GM21529 (cell line): ENCODE results near the gene ZNF207.
A peak's percentile ranks its signal among the peaks of the same experiment; 100 is the strongest.
"Not testable (repeated sequence)": the region's sequence is repeated elsewhere in the genome, so short reads cannot be mapped to it uniquely, and the experiment has no call there.

ENCODE experiments used
- ATAC-seq: cut with Tn5 transposase; IDR thresholded peaks from one replicate; pipeline ENCODE4 v1.9.1; 2021; ENCODE audit not compliant: unreplicated experiment

Gene ZNF207

DNA sequence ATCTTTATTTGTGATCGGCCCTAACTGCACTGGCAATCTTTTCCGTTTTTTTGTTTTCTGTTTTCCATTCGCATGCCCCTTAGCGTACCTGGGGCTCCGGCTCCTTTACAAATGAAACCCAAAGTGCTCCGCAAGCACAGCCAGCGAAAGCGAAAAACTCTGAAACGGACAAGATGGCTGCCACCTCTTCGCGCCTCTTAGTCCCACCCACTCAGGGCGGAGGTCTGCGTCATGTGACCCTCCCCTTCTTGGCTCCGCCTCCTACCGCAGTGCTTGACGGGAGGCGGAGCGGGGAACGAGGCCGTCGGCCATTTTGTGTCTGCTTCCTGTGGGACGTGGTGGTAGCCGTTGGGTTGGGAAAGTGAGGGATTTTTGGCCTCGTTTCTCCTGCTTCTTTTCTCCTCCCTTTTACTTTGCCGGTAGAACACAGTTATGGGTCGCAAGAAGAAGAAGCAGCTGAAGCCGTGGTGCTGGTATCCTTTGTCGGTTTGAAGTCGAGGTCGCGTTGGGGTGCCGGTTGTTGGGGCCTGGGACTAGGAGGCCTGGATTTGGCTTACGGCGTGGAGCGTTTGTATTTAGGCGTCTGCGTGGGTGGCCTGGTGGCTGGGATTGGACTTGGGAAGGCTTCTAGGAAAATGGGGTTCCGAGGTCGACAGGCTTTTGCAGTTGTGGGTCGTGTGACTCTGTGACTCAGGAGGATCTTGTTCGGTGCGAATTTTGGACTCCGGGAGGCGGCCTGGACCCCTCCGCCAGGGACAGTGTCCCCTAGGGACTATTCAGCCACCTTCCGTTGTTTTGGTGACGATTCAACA is at the start of gene ZNF207:
TSS of gene ZNF207 (plus strand) at position 304 of the 812 bp plus-strand sequence. CDS start at position 433, 129 bp downstream.
- peak; percentile 90 for ATAC-seq

DNA sequence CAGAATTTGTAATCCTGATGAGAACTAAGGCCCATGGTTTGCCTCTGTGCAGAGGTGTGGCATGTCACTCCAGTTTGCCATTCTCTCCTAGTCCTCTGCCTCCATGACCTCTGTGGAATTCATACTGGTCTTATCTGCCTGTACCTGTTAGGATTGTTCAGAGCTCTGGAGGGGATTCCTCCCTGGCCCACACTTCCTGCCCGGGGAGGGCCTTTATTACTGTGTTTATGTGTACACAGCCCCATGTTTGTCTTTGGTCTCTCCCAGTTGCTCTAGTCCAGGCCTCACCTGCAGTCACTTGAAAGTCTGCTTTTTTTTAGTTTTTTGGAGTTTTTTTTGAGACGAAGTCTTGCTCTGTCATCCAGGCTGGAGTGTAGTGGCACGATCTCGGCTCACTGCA is 47.9 kb upstream of the ZNF207 start:
- no peak for ATAC-seq

DNA sequence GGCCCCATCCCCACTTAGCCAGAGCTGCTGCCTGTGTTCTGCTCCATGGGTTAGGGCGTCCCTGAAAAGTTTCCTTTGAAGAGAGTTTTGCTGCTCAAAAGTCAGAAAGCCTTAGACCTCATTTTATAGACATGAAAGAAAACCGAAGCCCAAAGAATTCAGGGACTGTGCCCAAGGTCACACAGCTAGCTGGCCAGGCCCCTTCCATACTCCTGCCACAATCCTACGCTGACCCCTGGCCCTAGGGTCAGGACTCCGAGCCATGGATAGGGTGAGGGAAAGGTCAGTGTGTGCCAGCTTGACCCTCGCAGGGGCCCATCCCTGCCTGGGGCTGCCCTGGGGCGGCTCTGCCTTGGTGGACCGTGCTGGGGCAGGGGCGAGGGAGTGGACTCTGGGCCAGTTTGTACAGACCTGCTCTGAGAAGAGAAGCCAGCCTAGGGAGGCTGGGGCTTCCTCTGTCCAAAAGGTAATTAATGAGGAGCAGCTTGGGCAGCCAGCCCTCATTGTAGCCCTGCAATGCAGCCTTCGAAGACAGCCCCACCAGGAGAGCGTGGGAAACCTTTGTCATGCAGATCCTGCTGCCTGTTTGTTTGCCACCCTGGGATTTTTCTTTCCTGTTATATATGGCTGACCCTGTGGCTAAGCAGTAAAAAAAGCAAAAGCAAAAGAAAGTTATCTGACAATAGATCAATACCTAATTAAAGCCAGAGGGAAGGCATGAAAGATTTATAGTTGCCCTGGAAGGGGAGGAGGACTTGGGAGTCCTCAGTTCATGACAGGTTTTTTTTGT is 46.9 kb upstream of the ZNF207 start:
- ATAC-seq: no peak

DNA sequence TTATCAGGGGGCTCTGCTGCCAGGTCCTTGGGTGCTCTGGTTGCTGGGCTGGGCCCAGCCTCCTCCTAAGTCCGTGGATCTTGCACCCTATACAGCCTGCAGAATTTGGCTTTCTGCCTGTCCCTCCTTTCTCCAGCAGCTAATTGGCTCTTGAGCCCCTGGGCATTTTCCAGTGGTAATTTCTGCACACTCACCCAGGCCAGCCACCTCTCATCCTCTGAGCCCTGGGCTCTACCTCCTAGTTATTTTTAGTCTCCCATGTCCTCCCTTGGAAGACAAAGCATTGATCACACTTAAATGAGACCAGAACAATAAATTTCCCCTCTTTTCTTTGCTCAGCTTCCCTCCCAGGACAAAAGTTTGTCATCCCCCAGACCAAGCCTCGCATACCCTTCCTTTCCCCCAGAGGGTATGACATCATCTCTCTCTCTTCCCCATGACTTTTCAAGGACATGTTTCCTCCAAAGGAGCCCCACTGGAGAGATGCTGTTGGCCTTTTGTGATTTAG is 46.1 kb upstream of the ZNF207 start:
- no peak for ATAC-seq

DNA sequence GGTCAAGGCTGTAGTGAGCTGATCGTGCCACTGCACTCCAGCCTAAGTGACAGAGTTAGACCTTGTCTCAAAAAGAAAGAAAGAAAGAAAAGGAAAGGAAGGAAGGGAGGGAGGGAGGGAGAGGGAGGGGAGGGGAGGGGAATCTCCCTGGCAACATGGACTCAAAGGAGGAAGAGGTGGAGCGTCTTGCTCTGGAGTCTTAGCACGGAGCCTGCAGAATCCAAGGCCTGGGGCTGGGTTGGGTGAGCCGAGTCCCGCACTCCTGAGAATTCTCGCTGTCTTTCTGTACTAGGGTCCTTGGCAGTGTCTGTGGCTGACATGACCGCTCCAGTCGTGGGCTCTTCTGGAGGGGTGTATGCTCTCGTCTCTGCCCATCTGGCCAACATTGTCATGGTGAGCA is 44.9 kb upstream of the ZNF207 start:
- ATAC-seq: no peak

DNA sequence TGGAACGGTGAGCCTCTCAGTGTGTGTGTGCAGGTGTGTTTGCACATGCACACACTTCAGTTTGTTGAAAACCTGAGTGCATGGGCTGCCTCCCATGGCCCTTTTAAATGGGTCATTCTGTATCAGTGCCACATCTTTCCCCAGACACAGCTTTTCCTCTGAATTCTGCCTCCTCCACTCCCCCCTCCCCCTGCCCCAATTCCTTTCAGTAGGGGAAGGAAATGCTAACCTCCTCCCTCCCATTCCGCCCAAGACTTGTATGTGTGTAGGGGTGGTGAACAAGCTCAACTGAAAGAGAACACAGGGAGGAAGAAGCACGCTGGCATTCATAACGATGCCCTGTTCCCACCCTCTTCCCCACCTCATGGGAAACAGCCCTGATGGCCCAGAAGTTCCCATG is 42.3 kb upstream of the ZNF207 start:
- no peak for ATAC-seq

DNA sequence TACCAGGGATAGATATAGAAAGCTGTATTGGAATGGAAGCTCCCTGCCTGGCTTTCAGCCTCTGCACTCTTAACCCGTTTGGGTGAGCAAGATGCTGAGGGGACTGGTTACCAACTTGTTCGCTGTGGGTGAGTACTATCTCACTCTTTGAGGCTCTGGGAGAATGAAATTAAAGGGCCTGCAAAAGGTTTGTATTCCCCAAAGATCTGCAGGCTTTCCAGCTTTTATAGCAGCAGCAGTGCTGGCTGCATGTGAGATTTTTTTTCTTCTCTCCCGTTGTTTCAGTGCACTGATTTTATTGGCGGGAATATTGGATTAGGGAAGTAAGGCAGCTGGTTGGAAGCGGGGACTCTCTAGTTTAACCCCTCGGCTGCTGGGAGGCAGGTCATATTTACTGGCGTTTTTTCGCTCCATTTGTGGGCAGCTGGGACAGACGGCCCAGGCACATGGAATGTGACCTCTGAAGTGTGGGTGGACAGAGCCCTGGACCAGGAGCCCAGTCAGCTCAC is 38.9 kb upstream of the ZNF207 start:
- ATAC-seq: no peak

DNA sequence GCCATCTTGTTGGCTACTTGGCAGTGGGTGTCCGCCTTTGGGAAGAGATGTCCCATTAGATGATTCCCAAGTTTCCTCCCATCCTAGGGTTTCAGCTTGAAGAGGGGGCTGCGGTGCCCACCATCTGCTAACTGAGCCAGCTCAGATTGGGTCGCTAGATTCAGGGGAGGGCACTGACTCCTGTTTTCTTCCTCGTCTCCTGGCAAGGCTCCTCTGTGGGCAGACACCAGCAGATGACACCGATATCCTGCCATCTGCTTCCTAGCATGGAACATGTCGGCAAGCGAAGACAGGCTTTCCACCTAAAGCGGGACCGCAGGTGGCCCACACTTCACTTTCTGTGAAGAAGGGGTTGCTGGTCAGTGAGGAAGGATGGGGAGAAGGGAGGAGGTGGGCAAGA is 35.3 kb upstream of the ZNF207 start:
- no peak for ATAC-seq

DNA sequence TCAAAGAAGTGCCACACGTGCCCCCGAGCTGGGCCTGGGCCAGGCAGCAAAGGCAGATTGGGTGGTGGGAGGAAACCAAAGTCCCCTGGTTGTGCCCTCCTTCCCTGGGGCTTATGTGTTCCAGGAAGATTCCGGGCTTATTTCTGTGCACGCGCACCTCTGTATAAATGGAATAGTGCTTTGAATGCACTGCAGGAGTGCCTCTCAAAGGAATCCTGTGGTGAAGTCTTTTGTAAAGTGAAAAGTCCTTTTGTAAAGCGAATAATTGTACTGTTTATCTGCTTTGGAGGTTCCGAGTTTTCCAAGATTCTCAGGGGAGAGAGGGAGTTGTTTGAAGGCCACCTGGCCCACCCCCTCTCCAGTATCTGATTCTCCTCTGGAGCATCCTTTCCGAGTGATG is 34.8 kb upstream of the ZNF207 start:
- ATAC-seq: no peak

DNA sequence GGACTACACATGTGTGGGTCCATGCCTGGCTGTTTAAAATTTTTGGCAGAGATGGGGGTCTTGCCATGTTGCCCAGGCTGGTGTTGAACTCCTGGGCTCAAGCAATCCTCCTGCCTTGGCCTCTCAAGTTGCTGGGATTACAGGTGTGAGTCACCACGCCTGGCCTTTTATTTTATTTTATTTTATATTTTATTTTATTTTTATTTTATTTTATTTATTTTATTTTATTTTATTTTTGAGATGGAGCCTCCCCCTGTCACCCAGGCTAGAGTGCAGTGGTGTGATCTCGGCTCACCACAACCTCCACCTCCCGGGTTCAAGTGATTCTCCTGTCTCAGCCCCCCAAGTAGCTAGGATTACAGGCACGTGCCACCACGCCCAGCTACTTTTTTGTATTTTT is 33.3 kb upstream of the ZNF207 start:
- not testable (repeated sequence) for ATAC-seq

DNA sequence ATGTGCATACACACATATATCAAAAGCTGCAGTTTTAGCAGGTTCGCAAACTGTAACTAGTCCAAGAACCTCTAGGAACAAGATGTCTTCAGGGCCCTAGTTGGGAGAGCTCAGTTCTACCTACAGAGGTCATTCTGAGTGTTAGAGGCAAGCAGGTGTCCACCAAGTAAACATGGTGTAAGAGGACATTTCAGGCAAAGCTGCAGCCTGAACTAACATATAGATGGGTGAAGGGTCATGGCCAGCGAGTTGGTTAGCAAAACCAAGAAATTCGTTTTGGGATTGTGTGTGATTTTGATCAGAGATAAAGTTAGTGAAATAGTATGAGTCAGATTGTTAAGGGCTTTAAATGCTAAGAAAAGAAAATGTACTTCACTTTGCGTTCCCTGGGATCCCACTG is 32.6 kb upstream of the ZNF207 start:
- no peak for ATAC-seq

DNA sequence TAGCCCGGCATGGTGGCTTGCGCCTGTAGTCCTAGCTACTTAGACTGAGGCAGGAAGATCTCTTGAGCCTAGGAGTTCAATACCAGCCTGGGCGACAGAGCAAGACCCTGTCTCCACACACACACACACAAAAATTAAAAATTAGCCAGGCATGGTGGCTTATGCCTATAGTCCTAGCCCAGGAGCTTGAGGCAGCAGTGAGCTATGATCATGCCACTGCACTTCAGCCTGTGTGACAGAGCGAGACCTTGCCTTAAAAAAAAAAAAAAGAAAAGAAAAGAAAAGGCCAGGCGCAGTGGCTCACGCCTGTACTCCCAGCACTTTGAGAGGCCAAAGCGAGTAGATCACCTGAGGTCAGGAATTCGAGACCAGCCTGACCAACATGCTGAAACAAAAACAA is 31.9 kb upstream of the ZNF207 start:
- ATAC-seq: no peak

DNA sequence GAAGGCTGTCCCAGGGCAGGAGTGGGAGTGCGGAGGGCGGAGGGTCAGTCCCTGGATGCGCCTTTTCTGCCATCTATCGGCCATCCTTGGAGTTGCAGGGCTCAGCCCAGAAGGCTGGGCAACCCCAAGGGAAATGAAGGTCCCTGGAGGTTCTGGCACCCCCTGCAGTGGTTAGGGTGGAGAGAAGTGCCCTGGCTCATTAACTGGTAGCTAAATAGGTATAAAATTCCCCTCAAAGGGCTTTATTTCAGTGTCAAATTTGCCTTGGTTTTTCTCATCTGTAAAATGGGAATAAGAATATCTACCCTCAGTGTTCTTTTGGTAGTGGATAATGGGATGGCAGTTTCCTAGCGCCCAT is 30.4 kb upstream of the ZNF207 start:
- ATAC-seq: peak; percentile 68

DNA sequence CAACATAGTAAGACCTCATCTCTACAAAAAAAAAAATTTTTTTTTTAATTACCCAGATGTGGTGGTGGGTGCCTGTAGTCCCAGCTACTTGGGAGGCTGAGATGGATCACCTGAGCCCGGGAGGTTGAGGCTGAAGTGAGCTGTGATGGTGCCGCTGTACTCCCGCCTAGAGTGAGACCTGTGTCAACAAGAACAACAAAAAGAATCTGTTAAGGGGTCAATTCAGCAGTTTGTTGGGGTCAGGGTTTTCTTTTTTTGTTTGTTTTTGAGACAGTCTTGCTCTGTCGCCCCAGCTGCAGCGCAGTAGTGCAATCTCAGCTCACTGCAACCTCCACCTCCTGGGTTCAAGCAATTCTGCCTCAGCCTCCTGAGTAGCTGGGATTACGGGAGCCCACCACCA is 29.9 kb upstream of the ZNF207 start:
- ATAC-seq: not testable (repeated sequence)

DNA sequence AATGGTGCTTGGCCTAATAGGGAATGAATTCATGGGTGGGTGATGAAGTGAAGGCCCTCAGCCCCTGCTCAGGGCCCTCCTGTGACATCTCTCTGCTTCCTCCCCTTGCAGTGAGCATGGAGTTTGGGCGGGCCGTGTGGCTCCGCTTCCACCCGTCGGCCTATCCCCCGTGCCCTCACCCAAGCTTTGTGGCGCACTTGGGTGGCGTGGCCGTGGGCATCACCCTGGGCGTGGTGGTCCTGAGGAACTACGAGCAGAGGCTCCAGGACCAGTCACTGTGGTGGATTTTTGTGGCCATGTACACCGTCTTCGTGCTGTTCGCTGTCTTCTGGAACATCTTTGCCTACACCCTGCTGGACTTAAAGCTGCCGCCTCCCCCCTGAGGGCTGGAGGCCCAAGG is 29.1 kb upstream of the ZNF207 start:
- no peak for ATAC-seq

DNA sequence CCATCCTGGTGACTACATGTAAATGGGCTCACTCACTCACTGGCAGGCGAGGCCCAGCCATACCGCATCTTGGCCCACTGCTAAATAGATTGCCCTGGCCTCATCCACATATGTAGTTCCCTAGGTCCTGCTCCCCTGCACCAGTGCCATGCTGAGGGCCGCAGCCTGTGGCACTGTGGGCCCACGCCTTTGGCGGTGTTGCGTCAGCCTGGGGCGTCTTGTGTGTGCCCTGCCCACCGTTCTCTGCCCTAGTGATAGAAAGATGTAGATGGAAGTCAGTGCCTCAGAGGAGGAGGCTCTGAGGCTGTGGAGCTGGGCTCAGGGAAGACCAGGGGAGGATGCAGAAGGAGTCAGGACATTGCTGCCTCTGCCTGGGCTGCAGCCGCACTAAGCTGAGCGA is 26.9 kb upstream of the ZNF207 start:
- no peak for ATAC-seq

DNA sequence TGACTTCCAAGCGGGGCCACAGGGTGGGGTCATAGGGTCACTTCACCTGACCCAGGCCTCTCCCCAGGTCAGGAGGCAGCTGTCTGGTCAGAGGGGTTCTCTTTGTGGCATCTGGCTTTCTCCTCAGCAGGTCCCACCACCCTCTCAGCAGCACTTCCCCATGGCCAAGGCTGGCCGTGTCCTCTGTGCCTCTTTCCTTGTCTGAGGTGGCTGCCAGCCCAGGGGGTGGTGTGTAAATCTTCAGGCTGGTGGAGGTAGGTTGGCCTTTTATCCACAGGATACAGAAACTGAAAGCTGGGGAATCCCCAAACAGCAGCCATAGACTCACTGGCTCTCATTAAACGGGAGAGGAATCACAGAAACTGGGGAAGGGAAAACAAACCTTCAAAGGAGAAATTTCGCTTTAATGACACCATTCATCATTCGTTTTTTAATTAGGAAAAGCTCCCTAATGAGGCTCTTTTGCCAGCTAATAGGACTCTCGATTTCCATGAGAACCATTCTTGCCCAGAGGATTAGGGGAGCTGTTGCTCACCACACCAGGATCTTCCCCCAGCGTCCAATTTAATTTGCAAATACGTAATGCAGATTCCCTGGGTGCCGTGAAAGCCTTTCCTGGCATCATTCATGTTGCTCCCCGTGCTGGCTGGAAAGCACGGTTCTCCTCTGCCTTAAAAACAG is 26.0 kb upstream of the ZNF207 start:
- no peak for ATAC-seq

DNA sequence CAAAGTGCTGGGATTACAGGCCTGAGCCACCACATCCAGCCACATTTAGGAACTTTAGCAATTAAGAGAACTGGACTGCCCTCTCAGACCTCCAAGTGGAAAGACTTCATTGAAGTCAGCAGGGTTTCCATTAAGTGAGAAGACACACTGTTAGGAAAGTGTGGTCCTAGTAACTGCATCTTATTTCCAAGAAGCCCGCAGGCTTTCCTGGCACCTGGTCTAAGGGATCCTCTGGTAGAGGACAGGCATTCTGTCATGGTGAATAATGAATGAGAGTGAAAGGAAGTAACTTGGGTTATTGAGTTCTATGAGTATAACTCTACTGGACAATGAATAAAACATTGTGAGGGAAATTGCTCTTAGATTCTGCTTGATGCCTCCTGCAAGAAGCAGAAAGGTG is 22.0 kb upstream of the ZNF207 start:
- ATAC-seq: no peak

DNA sequence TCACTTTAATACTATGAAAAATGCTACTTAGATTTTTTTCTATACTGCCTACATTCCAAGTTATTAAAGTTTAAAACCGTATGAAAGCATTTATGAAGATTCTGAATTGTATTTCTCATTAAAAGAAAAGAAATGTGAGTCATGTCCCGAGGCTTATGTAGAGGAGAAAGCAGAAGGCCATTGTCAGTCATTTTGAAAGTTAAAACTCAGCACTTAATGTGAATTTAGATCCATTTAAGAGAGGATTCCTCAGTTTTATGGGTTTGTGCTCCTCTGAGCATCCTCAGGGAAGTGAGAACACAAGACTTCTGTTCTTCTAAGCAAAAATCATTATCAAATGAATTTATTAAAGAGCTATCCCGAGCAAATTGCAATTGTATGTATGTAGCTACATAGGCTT is 19.8 kb upstream of the ZNF207 start:
- no peak for ATAC-seq

DNA sequence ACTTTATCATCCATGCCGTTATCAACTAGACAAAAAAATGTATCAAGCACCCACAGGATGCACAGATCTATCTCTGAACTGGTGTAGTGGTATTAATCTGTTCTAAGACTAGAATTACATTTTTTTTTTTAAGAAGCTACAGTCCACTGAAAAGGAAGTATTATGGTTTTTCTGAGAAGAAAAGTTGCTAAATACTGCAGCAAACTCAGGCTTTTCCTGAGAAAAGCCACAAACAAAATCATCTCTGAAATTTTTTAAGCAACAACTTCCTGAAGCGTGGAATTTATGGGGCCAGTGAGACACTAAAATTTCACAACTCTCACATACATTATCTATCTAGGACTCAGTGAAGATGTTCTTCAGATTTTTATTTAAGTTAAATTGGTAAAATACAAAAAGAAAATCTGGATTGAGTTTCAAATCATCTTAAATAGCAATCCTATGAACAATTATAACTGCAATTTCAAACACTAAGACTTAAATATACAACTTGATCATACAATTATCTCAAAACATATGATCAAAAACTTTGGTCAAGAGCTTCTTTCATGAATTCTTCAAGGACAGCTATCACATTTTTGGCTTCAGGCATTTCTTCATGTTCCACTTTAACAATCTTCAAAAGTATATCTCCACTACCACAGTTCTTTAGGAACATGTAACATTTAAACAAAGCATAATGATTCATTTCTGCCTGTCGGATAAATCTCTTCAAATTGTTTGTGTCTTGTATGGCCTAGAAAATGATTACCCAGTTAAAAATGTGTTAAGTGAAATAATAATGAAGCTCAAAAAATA is 18.5 kb upstream of the ZNF207 start:
- no peak for ATAC-seq

DNA sequence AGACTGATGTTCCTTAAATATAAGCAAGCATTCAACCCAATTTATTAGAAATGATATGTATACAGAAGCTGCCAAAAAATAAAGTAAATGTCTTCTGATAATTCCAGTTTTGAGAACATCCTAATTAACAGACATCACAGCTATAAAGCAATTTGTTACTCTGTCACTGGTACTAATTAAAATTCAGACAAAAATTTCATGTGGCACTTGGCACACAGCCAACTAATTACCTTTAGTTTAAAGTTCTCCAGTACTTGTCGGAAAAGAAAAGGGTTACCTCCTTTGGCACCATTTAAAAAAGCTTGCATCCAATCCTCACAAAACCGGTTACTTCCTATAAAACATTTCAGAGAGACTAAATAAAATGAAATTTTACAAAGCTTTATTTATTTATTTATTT is 16.8 kb upstream of the ZNF207 start:
- no peak for ATAC-seq
